NCI-H524 (cell line): Measurements from ENCODE around the gene SLC1A2.
A peak's percentile ranks its signal among the peaks of the same experiment; 100 is the strongest.
"Not testable (repeated sequence)": the region's sequence is repeated elsewhere in the genome, so short reads cannot be mapped to it uniquely, and the experiment has no call there.

Source experiments
- DNase-seq, 2 experiments: peaks; one replicate each; lab custom pipeline; 2025; lab: John Stamatoyannopoulos, UW

SLC1A2 gene

GRCh38 chr11:35242412-35243242 lies 176.7 kb downstream of the SLC1A2 start:
- no peak for DNase-seq

GRCh38 chr11:35241531-35241930 lies 177.8 kb downstream of the SLC1A2 start:
- DNase-seq = no peak

- no peak for DNase-seq
Measured at GRCh38 chr11:35241083-35241482, 178.3 kb downstream of the SLC1A2 start.

GRCh38 chr11:35239471-35240075 lies 179.8 kb downstream of the SLC1A2 start:
- no peak for DNase-seq

DNA sequence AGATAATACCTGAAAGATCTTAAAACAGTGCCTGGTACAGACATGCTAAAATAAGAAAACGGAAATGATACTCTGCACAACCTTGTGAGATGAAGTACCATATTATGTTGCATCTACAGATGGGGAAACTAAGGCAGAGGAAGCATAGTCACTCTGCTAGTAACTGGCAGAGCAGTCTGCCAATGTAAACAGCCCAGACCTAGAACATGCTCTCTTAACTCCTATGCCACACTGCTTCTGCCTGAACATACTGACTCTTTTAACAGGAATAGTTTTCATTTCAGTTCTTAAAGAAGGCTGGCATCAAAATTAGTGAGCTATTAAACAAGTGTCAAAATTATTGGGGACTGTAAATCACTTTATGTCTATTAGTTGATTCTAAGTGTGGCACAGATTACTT lies 180.5 kb downstream of the SLC1A2 start:
- no peak for DNase-seq

- DNase-seq = peak; percentile 4 to 51
Measured at GRCh38 chr11:35237860-35238715, 181.3 kb downstream of the SLC1A2 start.

DNA sequence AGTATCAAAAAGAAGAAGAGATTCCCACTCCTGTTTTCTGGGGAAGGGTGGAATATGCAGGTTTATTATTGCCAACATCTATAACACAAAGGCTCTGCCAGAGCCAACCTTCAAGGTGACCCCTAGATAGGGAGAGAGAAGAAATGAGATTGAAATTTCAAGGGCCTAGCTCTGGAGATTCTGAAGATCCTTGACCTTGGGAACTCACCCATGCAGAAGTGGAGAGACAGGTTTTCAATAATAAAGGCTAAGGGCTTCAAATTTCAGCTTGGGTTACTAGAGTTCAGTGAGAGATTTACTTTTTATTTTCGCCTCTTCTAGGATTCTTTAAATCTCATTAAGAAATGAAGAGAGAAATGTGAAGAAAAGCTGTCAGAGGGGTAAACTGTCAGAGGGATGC lies 182.0 kb downstream of the SLC1A2 start:
- DNase-seq = no peak

DNA sequence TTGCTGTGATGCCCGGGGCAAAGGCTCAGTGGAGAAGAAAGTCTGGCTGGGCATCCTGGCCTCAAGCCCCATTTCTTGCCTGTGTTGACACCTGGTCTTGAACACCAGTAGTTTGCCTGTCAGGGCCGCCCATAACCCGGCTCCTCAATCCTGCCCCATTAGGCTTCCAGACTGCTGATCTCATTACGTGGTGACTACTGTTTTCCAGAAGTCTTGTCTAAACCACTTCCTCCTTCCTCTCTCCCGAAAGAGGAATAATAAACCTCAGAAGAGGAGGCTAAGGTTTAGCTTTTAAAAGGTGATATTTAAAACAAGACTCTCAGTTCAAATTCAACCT lies 182.7 kb downstream of the SLC1A2 start:
- DNase-seq = no peak

- DNase-seq = no peak
Measured at GRCh38 chr11:35235936-35236666, 183.3 kb downstream of the SLC1A2 start.

DNA sequence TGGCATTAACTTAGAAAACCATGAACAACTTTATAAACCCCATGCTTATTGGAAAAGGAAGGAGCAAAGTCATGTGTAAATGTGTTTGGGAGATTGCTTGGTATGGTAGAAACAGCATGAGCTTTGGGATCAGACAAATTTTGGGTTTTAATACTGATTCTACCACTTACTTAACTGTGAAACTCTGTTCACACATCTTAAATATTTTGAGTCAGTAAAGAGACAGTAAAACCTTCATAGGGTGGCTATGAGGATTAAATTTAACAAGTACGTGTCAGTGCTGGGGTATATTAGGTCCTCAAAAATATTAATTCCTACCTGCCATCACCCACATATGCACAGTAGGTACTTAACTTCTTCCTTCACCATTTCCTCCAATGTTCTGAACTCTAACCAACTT lies 183.9 kb downstream of the SLC1A2 start:
- DNase-seq = no peak

- DNase-seq = no peak
Measured at GRCh38 chr11:35235157-35235468, 184.2 kb downstream of the SLC1A2 start.

GRCh38 chr11:35234460-35235156 lies 184.8 kb downstream of the SLC1A2 start:
- DNase-seq = no peak

DNA sequence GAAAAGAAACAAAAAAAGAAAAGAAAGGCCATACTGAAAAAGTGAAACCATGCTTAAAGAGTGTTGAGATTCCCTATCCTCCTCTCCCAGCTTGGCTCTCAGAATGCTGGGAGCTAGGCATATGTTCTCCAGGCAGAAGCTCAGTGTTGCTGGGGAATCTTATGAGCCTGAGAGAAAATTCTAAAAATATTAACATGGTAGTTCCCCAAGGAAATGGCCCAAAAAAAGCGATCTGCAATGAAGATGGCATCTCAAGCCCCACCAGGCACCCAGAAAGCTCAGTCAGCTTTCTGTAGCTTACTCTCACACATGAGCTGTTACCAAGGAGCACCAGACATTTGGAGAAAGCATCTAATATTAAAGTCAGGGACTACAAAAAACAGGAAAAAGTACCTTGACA lies 185.8 kb downstream of the SLC1A2 start:
- no peak for DNase-seq

GRCh38 chr11:35232891-35233330 lies 186.4 kb downstream of the SLC1A2 start:
- no peak for DNase-seq

GRCh38 chr11:35231076-35231860 lies 188.1 kb downstream of the SLC1A2 start:
- DNase-seq = no peak

- DNase-seq = no peak
Measured at GRCh38 chr11:35230388-35230787, 189.0 kb downstream of the SLC1A2 start.

GRCh38 chr11:35228328-35228725 lies 191.0 kb downstream of the SLC1A2 start:
- no peak for DNase-seq

GRCh38 chr11:35227576-35228327 lies 191.6 kb downstream of the SLC1A2 start:
- no peak for DNase-seq

DNA sequence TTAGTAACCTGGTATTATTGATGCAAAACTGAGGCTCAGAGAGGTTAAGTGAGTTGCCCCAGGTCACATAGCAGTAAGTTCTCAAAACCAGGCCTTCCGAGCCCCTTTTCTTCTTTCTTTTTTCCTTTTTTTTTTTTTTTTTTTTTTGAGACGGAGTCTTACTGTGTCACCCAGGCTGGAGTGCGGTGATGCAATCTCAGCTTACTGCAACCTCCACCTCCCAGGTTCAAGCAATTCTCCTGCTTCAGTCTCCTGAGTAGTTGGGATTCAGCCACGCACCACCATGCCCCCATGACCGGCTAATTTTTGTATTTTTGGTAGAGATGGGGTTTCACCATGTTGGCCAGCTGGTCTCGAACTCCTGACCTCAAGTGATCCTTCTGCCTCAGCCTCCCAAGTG lies 192.6 kb downstream of the SLC1A2 start:
- DNase-seq = not testable (repeated sequence)

DNA sequence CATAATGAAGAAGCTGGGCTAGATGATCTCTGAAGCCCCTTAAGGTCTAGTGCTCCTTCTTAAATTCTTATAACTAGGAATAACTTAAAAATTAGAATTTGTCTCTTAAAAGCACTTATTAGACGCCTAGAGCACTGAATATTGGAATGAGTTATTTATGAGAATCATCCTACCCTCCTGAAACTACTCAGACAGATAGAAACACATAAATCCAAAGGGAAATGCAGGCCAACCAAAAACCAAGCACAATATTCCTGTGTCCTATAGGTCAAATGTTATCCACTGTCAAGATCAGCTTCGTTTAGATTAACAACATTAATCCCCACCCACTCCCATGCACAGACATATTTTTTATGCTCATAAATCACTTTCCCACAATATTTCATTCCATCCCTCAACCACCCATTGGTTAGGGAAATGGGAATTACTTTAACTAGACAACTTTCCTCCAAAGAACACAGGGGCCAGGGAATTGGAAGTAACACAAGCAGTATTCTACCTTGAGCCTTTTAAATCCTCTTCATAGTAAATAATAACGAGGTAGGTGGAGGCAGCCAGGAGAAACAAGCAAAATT lies 193.3 kb downstream of the SLC1A2 start:
- no peak for DNase-seq
